ENCODE measurements around the gene UPK2.
A peak's percentile ranks its signal among the peaks of the same experiment; 100 is the strongest.
"Not testable (repeated sequence)": the region's sequence is repeated elsewhere in the genome, so short reads cannot be mapped to it uniquely, and the experiment has no call there.

UPK2 gene

DNA sequence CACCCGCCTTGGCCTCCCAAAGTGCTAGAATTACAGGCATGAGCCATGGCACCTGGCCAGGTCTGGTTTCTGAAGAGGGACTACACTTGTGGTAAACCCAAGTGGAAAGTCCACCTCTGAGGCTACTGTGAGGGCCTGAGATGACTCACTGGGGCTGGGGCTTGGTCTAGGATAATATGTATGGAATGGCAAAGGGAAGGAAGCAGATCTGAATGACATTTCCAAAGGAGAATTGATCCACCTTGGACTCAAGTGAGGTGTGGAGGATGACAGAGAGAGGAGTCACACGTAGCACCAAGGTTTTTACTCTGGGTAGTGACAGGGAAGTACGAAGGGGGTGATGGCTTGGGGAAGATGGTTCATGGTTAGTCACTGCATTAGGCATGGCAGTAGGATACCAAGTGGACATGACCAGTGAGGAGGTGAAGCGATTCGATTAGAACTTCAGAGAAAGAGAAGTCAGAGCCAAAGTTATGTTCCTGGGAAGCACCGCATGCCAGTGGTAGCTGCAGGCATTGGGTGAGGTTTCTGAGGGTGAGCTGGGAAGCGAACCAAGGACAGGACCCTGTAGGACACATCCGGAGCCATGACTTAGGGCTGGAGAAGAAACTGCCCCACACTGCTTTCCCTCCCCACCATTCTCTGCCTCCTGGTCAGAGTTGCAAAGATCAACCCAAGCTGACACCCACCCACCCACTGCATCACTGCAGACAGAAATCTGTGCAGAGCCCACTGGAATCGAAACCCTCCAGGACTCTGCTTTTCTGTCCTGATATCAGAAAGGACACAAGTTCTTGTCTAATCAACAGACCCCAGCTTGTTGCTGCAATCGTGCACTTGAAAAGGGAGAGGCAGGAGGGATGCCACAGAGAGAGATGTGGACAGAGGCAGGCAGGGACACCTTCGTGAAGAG is 17.4 kb upstream of the UPK2 start:
- peak; percentile 61 for FAIRE-seq
- DNase-seq (ENCODE audit: low spot score): peak; percentile 60

- no peak for DNase-seq (ENCODE audit: low spot score)
- no peak for FAIRE-seq
Observed at GRCh38 chr11:118939404-118939915, 16.6 kb upstream of the UPK2 start.

- FAIRE-seq: no peak
- no peak for DNase-seq (ENCODE audit: low spot score)
Observed at GRCh38 chr11:118939953-118940598, 16.0 kb upstream of the UPK2 start.

GRCh38 chr11:118947091-118947490 is 9.0 kb upstream of the UPK2 start:
- DNase-seq (ENCODE audit: low spot score) (no peak), FAIRE-seq (no peak)

DNA sequence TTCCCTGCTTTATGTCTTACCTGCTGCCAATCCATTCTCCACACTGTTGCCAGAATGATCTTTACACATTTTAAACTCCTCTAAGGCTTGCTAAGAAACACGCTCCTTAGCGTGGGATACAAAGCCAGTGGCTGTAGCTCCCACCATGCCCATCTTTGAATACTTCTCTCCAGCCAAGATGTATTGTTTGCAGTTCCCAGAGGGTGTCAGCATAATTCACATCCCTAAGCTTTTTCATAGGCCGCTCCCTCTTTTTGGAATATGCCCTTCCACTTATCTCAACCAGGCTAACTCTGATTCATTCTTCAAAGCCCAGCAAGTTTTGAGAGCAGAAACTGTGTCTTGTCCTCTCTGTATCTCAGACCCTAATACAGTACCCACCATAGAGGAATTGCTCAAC is 8.1 kb upstream of the UPK2 start:
- DNase-seq (ENCODE audit: low spot score): no peak
- no peak for FAIRE-seq

DNA sequence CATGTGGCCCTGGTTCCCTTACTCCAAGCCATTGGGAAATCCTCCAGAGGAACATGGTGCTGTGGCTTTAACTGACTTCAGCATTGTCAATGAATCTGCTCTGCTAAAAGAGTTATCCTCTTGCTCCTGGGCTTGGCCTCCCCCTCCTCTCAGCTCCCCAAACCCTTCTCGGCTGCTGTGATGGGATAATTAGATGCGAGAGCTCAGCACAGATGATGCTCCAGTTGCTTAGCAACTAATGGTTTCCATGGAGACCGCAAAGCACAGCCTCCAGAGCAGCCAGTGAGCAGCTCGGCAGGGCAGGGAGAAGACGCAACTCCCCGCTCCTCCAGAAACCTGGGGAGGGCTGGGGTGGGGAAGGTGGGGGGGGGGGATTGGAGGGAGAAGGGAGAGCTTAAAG is 2.8 kb upstream of the UPK2 start:
- DNase-seq (ENCODE audit: low spot score) (no peak), FAIRE-seq (no peak)

- FAIRE-seq; DNase-seq (ENCODE audit: low spot score): not testable (repeated sequence)
Observed at GRCh38 chr11:118953976-118954375, 2.1 kb upstream of the UPK2 start.

DNA sequence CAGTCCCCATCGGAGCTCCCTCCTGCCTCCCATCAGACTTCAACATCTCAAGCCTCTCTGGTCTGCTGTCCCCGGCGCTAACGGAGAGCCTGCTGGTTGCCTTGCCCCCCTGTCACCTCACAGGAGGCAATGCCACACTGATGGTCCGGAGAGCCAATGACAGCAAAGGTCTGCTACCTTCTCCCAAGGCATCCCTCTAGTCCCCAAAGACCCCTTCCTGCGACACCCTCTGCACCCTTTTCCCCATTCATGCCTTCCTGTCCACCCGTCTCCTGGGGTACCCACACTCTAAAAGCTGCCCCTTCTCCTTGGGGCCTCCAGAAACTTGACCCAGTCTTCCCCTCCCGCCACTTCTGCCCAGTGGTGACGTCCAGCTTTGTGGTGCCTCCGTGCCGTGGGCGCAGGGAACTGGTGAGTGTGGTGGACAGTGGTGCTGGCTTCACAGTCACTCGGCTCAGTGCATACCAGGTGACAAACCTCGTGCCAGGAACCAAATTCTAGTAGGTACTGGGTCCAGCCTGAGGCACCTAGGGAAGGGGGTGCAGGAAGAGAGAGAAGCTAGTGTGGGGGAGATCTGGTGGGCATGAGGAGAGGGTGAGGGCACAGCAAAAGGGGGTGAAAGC is 860 bp downstream of the UPK2 start:
- DNase-seq (ENCODE audit: low spot score) (no peak), FAIRE-seq (no peak)

DNA sequence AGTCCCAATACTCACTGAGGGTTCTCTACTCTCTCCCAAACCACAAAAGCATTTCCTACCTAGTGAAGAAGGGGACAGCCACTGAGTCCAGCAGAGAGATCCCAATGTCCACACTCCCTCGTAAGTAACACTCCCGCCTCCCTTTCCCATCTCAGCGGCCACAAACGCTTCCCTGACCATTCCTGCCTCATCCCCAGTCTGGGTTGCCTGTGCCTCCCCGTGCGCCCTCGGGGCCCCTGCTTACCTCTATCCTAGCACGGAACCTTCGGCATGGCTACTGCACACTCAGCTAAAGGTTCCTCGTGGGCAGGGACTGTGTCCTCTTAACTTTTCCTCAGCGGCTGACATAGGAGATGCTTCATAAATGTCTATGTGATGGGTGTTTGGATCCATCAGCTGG is 1.5 kb downstream of the UPK2 start:
- FAIRE-seq: no peak
- DNase-seq (ENCODE audit: low spot score): no peak

GRCh38 chr11:118957968-118958367 is 1.9 kb downstream of the UPK2 start:
- DNase-seq (ENCODE audit: low spot score) (no peak), FAIRE-seq (no peak)

GRCh38 chr11:118958577-118958976 is 2.5 kb downstream of the UPK2 start:
- FAIRE-seq (no peak), DNase-seq (ENCODE audit: low spot score) (no peak)

GRCh38 chr11:118961189-118961588 is 5.1 kb downstream of the UPK2 start:
- no peak for FAIRE-seq

GRCh38 chr11:118961591-118961990 is 5.5 kb downstream of the UPK2 start:
- no peak for FAIRE-seq
- DNase-seq (ENCODE audit: low spot score): no peak

More at GRCh38 chr11:118961189-118961588, 5.1 kb downstream of the UPK2 start:
- no peak for DNase-seq (ENCODE audit: low spot score)

DNA sequence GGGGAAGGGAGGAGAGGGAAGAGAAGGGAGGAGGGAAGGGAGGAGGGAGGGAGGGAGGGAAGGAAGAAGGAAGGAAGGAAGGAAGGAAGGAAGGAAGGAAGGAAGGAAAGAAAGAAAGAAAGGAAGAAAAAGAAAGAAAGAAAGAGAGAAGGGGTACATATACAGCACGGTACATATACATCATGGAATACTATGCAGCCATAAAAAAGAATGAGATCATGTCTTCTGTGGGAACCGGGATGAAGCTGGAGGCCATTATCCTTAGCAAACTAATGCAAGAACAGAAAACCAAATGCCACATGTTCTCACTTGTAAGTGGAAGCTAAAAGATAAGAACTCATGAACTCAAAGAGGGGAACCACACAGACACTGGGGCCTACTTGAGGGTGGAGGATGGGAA is 13.4 kb downstream of the UPK2 start:
- not testable (repeated sequence) for FAIRE-seq; DNase-seq (ENCODE audit: low spot score)

DNA sequence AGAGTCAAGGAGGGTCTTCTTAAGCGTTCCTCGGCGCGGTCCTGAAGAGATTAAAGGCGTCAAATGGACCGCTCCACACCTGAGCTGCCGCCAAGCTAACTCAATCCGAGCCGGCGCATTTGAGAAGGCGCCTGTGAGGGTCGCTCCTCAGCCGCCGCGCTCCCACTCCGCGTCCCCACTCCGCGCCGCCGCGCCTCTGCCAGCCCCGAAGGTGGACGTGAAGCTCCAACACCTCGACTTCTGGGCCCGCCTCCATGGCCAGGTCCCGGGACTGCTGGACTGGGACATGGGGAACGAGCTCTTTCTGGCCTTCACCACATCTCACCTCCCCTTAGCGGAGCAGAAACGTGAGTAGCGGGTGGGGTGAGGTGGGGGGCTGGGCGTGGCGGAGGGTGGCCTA is 15.5 kb downstream of the UPK2 start, which contains the start of gene FOXR1:
FOXR1 (plus strand) TSS at position 116 of the 400 bp plus-strand sequence; CDS start at position 287, 171 bp downstream.
- no peak for DNase-seq (ENCODE audit: low spot score)
- no peak for FAIRE-seq

DNA sequence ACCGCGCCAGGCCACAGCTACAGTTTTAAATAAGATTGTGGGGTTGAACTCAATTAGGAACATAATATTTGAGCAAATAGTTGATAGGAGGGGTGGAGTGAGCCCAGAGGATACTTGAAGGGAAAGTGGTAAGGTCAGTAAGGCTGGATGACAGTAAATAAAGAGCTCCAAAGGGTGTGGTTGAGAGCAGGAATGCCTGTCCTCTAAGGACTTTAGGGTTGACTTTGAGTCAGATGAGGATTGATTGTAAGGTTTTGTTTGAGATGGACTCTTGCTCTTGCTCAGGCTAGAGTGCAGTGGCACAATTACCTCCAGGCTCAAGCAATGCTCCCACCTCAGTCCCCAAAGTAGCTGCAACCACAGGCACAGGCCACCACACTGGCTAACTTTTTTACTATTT is 17.9 kb downstream of the UPK2 start:
- FAIRE-seq: no peak
- DNase-seq (ENCODE audit: low spot score): no peak

DNA sequence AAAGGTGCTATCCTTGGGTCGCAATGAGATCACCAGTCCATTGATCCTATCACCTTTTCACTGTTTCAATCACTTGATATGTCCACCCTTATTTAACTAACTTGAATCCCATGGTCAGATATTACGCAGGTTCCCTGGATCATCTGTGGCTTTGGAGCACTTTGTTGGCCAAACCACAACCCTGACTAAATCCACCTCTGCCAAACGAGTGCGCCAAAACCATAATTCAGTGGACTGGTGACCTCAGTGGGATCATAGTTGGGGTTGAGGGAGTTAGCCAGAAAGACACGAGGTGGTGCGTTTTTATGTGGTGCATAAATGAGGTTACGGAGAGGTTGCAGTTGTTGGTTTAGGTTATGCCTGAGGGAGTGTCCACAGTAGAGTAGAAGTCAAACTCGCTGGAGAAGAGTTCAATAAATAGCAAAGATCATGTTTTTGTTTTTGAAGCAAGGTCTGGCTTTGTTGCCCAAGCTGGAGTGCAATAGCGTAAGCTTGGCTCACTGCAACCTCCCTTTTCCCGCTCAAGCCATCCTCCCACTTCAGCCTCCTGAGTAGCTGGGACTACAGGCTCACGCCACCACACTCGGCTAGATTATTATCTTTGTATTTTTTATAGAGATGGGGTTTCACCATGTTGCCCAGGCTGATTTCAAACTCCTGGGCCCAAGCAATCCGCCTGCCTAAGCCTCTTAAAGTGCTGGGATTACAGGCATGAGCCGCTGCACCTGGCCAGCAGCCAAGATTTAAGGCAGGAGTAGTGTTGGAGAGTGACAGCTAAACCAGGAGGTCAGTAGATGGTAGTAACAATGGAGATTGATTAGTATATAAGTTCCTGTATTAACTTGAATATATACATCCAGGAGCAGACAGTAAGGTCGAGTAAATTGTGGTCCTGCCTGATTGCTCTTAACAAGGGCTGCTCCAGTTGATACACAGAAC is 19.9 kb downstream of the UPK2 start:
- DNase-seq (ENCODE audit: low spot score) (no peak), FAIRE-seq (no peak)

DNA sequence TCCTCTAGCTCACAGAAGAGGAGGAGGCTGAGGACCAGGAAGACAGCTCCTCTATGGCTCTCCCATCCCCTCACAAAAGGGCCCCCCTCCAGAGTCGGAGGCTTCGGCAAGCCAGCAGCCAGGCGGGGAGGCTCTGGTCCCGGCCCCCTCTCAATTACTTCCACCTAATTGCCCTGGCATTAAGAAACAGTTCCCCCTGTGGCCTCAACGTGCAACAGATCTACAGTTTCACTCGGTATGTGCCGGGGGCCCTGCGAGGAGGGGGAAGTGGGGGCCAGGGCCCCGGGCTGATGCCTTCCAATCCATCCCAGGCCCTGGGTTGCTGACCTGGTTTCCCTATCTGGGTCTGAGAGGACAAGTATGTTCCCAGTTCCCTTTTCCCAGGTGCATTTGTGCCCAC is 23.3 kb downstream of the UPK2 start:
- FAIRE-seq (no peak), DNase-seq (ENCODE audit: low spot score) (no peak)

DNA sequence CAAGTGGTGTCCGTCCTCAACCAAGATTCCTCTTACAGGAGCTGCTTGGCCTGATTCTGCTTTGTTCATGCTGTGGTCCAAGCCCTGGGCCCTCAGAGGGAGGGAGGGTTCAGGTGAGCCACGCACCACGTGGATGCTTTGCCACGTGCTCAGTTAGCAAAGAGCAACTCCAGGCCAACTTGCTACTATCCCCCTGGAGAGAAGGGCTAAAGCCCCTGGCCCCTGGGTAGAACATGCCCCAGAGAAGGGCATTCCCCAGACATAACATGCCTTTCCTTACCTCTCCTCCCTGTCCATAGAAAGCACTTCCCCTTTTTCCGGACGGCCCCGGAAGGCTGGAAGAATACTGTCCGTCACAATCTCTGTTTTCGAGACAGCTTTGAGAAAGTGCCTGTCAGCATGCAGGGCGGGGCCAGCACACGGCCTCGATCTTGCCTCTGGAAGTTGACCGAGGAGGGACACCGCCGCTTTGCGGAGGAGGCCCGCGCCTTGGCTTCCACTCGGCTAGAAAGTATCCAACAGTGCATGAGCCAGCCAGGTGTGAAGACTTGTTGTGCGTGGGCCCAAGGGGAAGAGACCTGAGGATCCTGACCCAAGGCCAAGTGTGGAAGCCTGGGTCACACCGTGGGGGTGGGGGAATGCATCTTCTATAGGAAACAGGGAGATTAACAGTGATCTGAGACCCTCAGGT is 24.2 kb downstream of the UPK2 start:
- DNase-seq (ENCODE audit: low spot score) (no peak), FAIRE-seq (no peak)

GRCh38 chr11:118984337-118984736 is 28.2 kb downstream of the UPK2 start:
- not testable (repeated sequence) for FAIRE-seq; DNase-seq (ENCODE audit: low spot score)
